Neural progenitor cell (in vitro differentiated cells): ENCODE data around the gene MAP6.

Experiments
- CTCF ChIP-seq: fragments of 200-600 bp; sonication (generic); IDR thresholded peaks from 2 replicates; pipeline ENCODE4 v1.5.1; 2017; ENCODE audit warnings: antibody characterized with exemption, mild to moderate bottlenecking
- EZH2 ChIP-seq: fragments of 200-600 bp; sonication (generic); IDR thresholded peaks from 2 replicates; pipeline ENCODE4 v1.6.1; 2017; ENCODE audit warnings: antibody characterized with exemption, mild to moderate bottlenecking, moderate library complexity

- no peak for TF ChIP-seq CTCF
- no peak for TF ChIP-seq EZH2
These were observed 45.4 kb upstream of the MAP6 start for GRCh38 chr11:75714211-75714610.
